NT2/D1 (cell line): Measurements from ENCODE around the gene ZMIZ2.
A peak's percentile ranks its signal among the peaks of the same experiment; 100 is the strongest.

ENCODE experiments used
- DNase-seq: peaks from one replicate; pipeline ENCODE4 v3.0.0-alpha.2; 2011; ENCODE audit warnings: low read depth, low spot score
- H3K27me3 ChIP-seq: 2 replicates; pipeline ENCODE4 v1.6.0; 2011; ENCODE audit warnings: mild to moderate bottlenecking; ENCODE audit not compliant: insufficient read length, insufficient read depth
- H3K36me3 ChIP-seq: 2 replicates; pipeline ENCODE4 v1.6.1; 2011; ENCODE audit warnings: mild to moderate bottlenecking, low read length, mixed read lengths; ENCODE audit not compliant: insufficient read depth, insufficient read length
- H3K4me1 ChIP-seq: 2 replicates; pipeline ENCODE4 v1.5.1; 2011; ENCODE audit not compliant: insufficient read depth, insufficient read length
- H3K4me3 ChIP-seq: 2 replicates; pipeline ENCODE4 v1.5.1; 2011; ENCODE audit warnings: low read depth; ENCODE audit not compliant: insufficient read length
- H3K9ac ChIP-seq: 2 replicates; pipeline ENCODE4 v1.6.0; 2011; ENCODE audit warnings: low read depth; ENCODE audit not compliant: insufficient read length
- H3K9me3 ChIP-seq: 2 replicates; pipeline ENCODE4 v1.5.1; 2011; ENCODE audit warnings: mild to moderate bottlenecking, low read length; ENCODE audit not compliant: insufficient read depth
- SUZ12 ChIP-seq: IDR thresholded peaks from 2 replicates; pipeline ENCODE4 v1.6.1; 2011; ENCODE audit not compliant: insufficient read length, insufficient read depth; ENCODE audit errors: extremely low read depth
- YY1 ChIP-seq: IDR thresholded peaks from 2 replicates; pipeline ENCODE4 v1.6.1; 2011; ENCODE audit not compliant: insufficient read length, insufficient read depth
- ZNF274 ChIP-seq: IDR thresholded peaks from 2 replicates; pipeline ENCODE4 v1.6.1; 2011; ENCODE audit warnings: mild to moderate bottlenecking, low read depth, low read length

ZMIZ2 gene

GRCh38 chr7:44766416-44766801, 17.8 kb downstream of the ZMIZ2 start:
- TF ChIP-seq SUZ12 = no peak
- no peak for TF ChIP-seq ZNF274
- no peak for TF ChIP-seq YY1
- H3K9ac ChIP-seq = no peak overlapping the region
- H3K9me3 ChIP-seq = no peaks in the 10 kb centered on the region
- H3K36me3 ChIP-seq = peaks cover 82% of the 10 kb centered on the region
- no peaks in the 10 kb centered on the region for H3K27me3 ChIP-seq
- H3K4me1 ChIP-seq = peaks cover 20% of the 10 kb centered on the region
- no peak for DNase-seq
- no peak overlapping the region for H3K4me3 ChIP-seq

DNA sequence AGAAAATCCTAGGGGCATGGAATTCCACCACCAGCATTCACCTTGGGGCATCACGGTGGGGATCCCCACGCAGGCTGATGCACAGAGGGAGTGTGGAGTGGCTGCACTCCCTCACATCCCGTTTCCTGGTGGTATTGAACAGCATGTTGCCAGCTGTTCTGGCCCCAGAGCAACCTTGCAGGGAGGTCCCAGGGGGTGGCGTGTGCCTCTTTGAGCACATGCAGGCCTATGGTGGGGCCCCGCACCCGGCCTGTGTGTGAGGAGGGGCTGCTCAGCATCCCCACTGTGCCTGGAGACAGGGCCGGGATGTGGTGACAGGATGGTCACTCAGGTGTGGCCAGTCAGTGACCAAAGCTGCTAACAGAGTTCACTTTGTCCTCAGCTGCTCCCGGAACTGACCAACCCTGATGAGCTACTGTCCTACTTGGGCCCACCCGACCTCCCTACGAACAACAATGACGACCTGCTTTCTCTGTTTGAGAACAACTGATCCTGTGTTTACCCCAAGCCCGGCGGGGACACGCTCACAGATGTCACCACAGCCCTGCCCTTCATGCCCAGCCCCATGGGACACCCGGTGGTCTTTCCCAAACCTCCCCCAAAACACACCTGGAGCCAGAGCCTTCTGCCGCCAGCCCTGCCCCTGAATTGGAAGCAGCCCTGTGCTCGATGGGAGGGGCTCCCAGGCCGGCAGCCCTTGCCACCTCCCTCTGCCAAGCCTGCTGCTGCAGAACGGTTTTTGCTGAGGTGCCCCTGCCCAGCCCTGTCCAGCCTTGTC, 18.7 kb downstream of the ZMIZ2 start:
- no peak for DNase-seq
- no peak overlapping the region for H3K4me3 ChIP-seq
- no peaks in the 10 kb centered on the region for H3K9me3 ChIP-seq
- H3K36me3 ChIP-seq = peaks cover 73% of the 10 kb centered on the region
- TF ChIP-seq SUZ12 = no peak
- no peak for TF ChIP-seq ZNF274
- TF ChIP-seq YY1 = no peak
- H3K4me1 ChIP-seq = peaks cover 21% of the 10 kb centered on the region
- no peaks in the 10 kb centered on the region for H3K27me3 ChIP-seq
- no peak overlapping the region for H3K9ac ChIP-seq

- no peak for DNase-seq
- Histone ChIP-seq H3K9ac (peak overlapping the region; percentile 21), H3K27me3 (no peaks in the 10 kb centered on the region), H3K9me3 (no peaks in the 10 kb centered on the region), H3K4me3 (no peak overlapping the region), H3K36me3 (peaks cover 65% of the 10 kb centered on the region), H3K4me1 (peaks cover 23% of the 10 kb centered on the region)
- no peak for TF ChIP-seq SUZ12
- TF ChIP-seq YY1 = no peak
- no peak for TF ChIP-seq ZNF274
Observed at GRCh38 chr7:44767912-44768627, 19.4 kb downstream of the ZMIZ2 start.

DNA sequence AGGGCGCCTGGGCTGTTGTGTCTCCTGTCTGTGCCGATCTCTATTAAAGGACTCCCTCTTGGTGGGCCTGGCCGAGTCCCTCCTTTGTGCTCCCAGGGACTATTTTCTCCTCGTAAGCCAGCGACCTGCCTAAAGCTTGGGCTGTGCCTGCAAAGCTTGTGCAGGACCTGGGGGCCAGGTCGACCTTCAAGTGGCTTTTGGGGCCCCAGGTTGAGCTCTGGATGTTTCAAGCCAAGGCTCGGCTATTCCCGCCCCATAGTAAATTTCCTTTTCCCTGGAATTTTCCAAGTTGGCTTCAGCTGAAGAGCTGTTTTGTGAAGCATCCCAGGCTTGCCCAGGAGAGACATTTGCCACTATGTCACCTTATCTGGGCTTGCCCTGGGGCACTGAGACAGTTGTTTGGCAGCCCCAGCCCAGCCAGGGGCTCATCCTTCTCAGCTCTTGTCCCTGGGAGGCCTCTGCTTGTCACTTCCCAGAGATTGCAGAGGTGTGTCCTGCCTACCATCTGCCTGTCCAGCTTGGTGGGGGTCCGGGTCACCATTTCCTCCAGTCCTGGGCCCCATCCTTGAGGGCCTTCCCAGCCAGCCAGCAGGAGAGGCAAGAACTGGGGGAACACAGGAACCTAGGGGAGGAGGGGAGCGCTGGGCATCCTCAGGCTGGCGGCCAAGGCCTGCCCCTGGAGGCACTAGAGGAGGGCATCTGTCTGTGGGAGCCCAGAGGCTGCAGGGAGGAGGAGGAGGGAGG, 20.2 kb downstream of the ZMIZ2 start:
- TF ChIP-seq SUZ12 (no peak), ZNF274 (no peak), YY1 (no peak)
- no peak overlapping the region for H3K4me3 ChIP-seq
- peaks cover 23% of the 10 kb centered on the region for H3K4me1 ChIP-seq
- no peak for DNase-seq
- H3K9ac ChIP-seq = peak overlapping the region; percentile 36
- no peaks in the 10 kb centered on the region for H3K9me3 ChIP-seq
- H3K36me3 ChIP-seq = peaks cover 58% of the 10 kb centered on the region
- no peaks in the 10 kb centered on the region for H3K27me3 ChIP-seq

GRCh38 chr7:44769376-44769775, 20.7 kb downstream of the ZMIZ2 start:
- no peak for DNase-seq
- Histone ChIP-seq H3K4me1 (peaks cover 23% of the 10 kb centered on the region), H3K27me3 (no peaks in the 10 kb centered on the region), H3K9ac (peak overlapping the region; percentile 36), H3K4me3 (no peak overlapping the region), H3K9me3 (no peaks in the 10 kb centered on the region), H3K36me3 (peaks cover 52% of the 10 kb centered on the region)
- TF ChIP-seq YY1 = no peak
- no peak for TF ChIP-seq SUZ12
- no peak for TF ChIP-seq ZNF274

GRCh38 chr7:44769776-44770294, 21.2 kb downstream of the ZMIZ2 start:
- TF ChIP-seq YY1 (no peak), ZNF274 (no peak), SUZ12 (no peak)
- Histone ChIP-seq H3K9ac (no peak overlapping the region), H3K36me3 (peaks cover 48% of the 10 kb centered on the region), H3K4me1 (peaks cover 23% of the 10 kb centered on the region), H3K27me3 (no peaks in the 10 kb centered on the region), H3K4me3 (no peak overlapping the region), H3K9me3 (no peaks in the 10 kb centered on the region)
- DNase-seq = no peak
